A549 (cell line): ENCODE measurements around the gene LIN37. TPM values are rescaled to one million over a fixed set of nuclear protein-coding genes. Genes with fewer than 3 reads are reported as not detected.

Experiments used
- ATAC-seq, 2 experiments: fragments of 200-7000 bp in 1 of 2; fragments of >200 bp in 1 of 2; cut with Nextera tagmentation in 1 of 2; cut with Tn5 transposase in 1 of 2; 3 replicates each; pipeline versions ENCODE4 v1.8.0 to v1.9.1; 2018 to 2020; ENCODE audit warnings: mild to moderate bottlenecking in 1 of 2, moderate library complexity in 1 of 2
- CTCF ChIA-PET: fragments of 300-600 bp; sonication (Branson Sonifier 250); formaldehyde crosslinking; extraction: SDS; loops from one replicate; lab custom pipeline; 2021; ENCODE audit warnings: antibody characterized with exemption, inconsistent platforms; lab: Yijun Ruan, JAX
- POLR2A ChIA-PET: fragments of 350-600 bp; formaldehyde crosslinking; extraction: SDS; loops from one replicate; lab custom pipeline; 2021; ENCODE audit warnings: antibody characterized with exemption, inconsistent platforms; lab: Yijun Ruan, JAX
- DNase-seq, 2 experiments: peaks; one replicate each; pipeline versions ENCODE4 v3.0.0 to v3.0.0-alpha.2; 2011 to 2016; ENCODE audit warnings: low read depth in 1 of 2, low spot score in 1 of 2
- FAIRE-seq: peaks from 2 replicates; lab custom pipeline; 2011; peaks lifted over from hg19 to GRCh38; lab: Jason Lieb, UNC
- H3K27ac ChIP-seq, 2 experiments: fragments of >200 bp; sonication (Bioruptor Twin); formaldehyde crosslinking; 3 replicates each; pipeline ENCODE4 v1.5.1; 2016 to 2017
- H3K4me1 ChIP-seq: fragments of >200 bp; sonication (Bioruptor Twin); formaldehyde crosslinking; 3 replicates; pipeline ENCODE4 v1.6.1; 2016
- H3K4me2 ChIP-seq: fragments of >200 bp; sonication (Bioruptor Twin); formaldehyde crosslinking; 3 replicates; pipeline ENCODE4 v1.6.1; 2016
- H3K4me3 ChIP-seq: fragments of >200 bp; sonication (Bioruptor Twin); formaldehyde crosslinking; 3 replicates; pipeline ENCODE4 v1.5.1; 2016
- H3K9me3 ChIP-seq: fragments of >200 bp; sonication (Bioruptor Twin); formaldehyde crosslinking; 3 replicates; pipeline ENCODE4 v1.6.1; 2016
- CHD2 ChIP-seq: fragments of 150-350 bp; IDR thresholded peaks from 2 replicates; pipeline ENCODE4 v1.6.1; 2014; ENCODE audit warnings: low read length; ENCODE audit not compliant: partially characterized antibody
- CHD4 ChIP-seq: fragments of 200-600 bp; sonication (generic); IDR thresholded peaks from 2 replicates; pipeline ENCODE4 v1.6.1; 2016; ENCODE audit warnings: antibody characterized with exemption, mild to moderate bottlenecking, borderline replicate concordance
- EHF ChIP-seq: fragments of 250-450 bp; sonication (Bioruptor Pico); IDR thresholded peaks from 2 replicates; pipeline ENCODE4 v1.5.0; 2020; ENCODE audit warnings: mild to moderate bottlenecking
- EHMT2 ChIP-seq: fragments of 200-600 bp; sonication (generic); IDR thresholded peaks from 2 replicates; pipeline ENCODE4 v1.6.1; 2016; ENCODE audit warnings: antibody characterized with exemption, low read depth, mild to moderate bottlenecking, moderate library complexity
- EP300 ChIP-seq, 2 experiments: fragments of >200 bp; sonication (Bioruptor Twin); formaldehyde crosslinking; IDR thresholded peaks; 2 replicates in 1 of 2; 3 replicates in 1 of 2; pipeline ENCODE4 v1.6.1; 2016 to 2017
- FOSB ChIP-seq: fragments of 250-450 bp; sonication (Bioruptor Pico); IDR thresholded peaks from 2 replicates; pipeline ENCODE4 v1.5.0; 2020; ENCODE audit warnings: mild to moderate bottlenecking, moderate library complexity
- FOSL2 ChIP-seq, 2 experiments: fragments of 450-650 bp in 1 of 2; fragments of >200 bp in 1 of 2; sonication (Bioruptor Twin) in 1 of 2; formaldehyde crosslinking; IDR thresholded peaks; 2 replicates each; pipeline versions ENCODE4 v1.5.0 to v1.6.1; 2016 to 2020; ENCODE audit warnings: mild to moderate bottlenecking in 1 of 2, moderate library complexity in 1 of 2
- FOXS1 ChIP-seq: fragments of 250-450 bp; sonication (Bioruptor Pico); IDR thresholded peaks from 2 replicates; pipeline ENCODE4 v1.5.0; 2020; ENCODE audit warnings: mild to moderate bottlenecking, moderate library complexity
- HOXB13 ChIP-seq: fragments of 250-450 bp; sonication (Bioruptor Pico); IDR thresholded peaks from 2 replicates; pipeline ENCODE4 v1.5.0; 2020; ENCODE audit warnings: low read depth, mild to moderate bottlenecking, moderate library complexity
- HOXB5 ChIP-seq: fragments of 250-450 bp; sonication (Bioruptor Pico); IDR thresholded peaks from 2 replicates; pipeline ENCODE4 v1.5.0; 2020; ENCODE audit warnings: mild to moderate bottlenecking, moderate library complexity
- JUN ChIP-seq, 2 experiments: fragments of >200 bp; sonication (Bioruptor Twin); formaldehyde crosslinking; IDR thresholded peaks; 2 replicates in 1 of 2; 3 replicates in 1 of 2; pipeline ENCODE4 v1.6.1; 2016 to 2017
- KDM1A ChIP-seq: fragments of 200-600 bp; sonication (generic); IDR thresholded peaks from 2 replicates; pipeline ENCODE4 v1.6.1; 2016; ENCODE audit warnings: low read depth, mild to moderate bottlenecking
- MAFK ChIP-seq: fragments of 450-650 bp; IDR thresholded peaks from 2 replicates; pipeline ENCODE4 v1.6.1; 2014; ENCODE audit not compliant: partially characterized antibody
- MAZ ChIP-seq: fragments of 150-350 bp; IDR thresholded peaks from 2 replicates; pipeline ENCODE4 v1.6.1; 2014; ENCODE audit warnings: antibody characterized with exemption, low read depth, low read length, borderline replicate concordance
- NFE2L2 ChIP-seq: fragments of 150-350 bp; conservative IDR thresholded peaks from 2 replicates; pipeline ENCODE4 v1.6.1; 2014; ENCODE audit warnings: low read length
- NPAS2 ChIP-seq: fragments of 250-450 bp; sonication (Bioruptor Pico); IDR thresholded peaks from 2 replicates; pipeline ENCODE4 v1.8.0; 2022; ENCODE audit warnings: mild to moderate bottlenecking, moderate library complexity, borderline replicate concordance
- NR3C1 ChIP-seq: fragments of >200 bp; sonication (Bioruptor Twin); formaldehyde crosslinking; IDR thresholded peaks from 3 replicates; pipeline ENCODE4 v1.6.1; 2017
- POLR2A ChIP-seq: IDR thresholded peaks from 2 replicates; pipeline ENCODE4 v1.6.1; 2012; ENCODE audit warnings: mild to moderate bottlenecking, low read length
- POLR2AphosphoS2 ChIP-seq: conservative IDR thresholded peaks from 2 replicates; pipeline ENCODE4 v1.6.1; 2012; ENCODE audit warnings: low read length, improper control_type of control experiment, inconsistent platforms
- RAD21 ChIP-seq, 2 experiments: fragments of >200 bp in 1 of 2; sonication (Bioruptor Twin) in 1 of 2; formaldehyde crosslinking in 1 of 2; IDR thresholded peaks in 1 of 2; conservative IDR thresholded peaks in 1 of 2; 2 replicates in 1 of 2; 3 replicates in 1 of 2; pipeline ENCODE4 v1.6.1; 2012 to 2018; ENCODE audit warnings: inconsistent platforms in 1 of 2
- RFX5 ChIP-seq: fragments of 450-650 bp; IDR thresholded peaks from 2 replicates; pipeline ENCODE4 v1.7.1; 2014; ENCODE audit warnings: antibody characterized with exemption, mild to moderate bottlenecking, moderate library complexity
- SREBF2 ChIP-seq: fragments of 450-650 bp; IDR thresholded peaks from 2 replicates; pipeline ENCODE4 v1.6.1; 2014; ENCODE audit warnings: mild to moderate bottlenecking, moderate library complexity
- TFCP2L1 ChIP-seq: fragments of 250-450 bp; sonication (Bioruptor Pico); IDR thresholded peaks from 2 replicates; pipeline ENCODE4 v1.5.0; 2021; ENCODE audit warnings: mild to moderate bottlenecking
- TP53 ChIP-seq: fragments of 250-450 bp; sonication (Bioruptor Pico); IDR thresholded peaks from 2 replicates; pipeline ENCODE4 v1.5.0; 2021; ENCODE audit warnings: mild to moderate bottlenecking, moderate library complexity
- ZC3H11A ChIP-seq: fragments of 450-650 bp; IDR thresholded peaks from 2 replicates; pipeline ENCODE4 v1.6.1; 2014; ENCODE audit warnings: antibody characterized with exemption, mild to moderate bottlenecking
- ZFP36 ChIP-seq: fragments of 450-650 bp; IDR thresholded peaks from 2 replicates; pipeline ENCODE4 v1.6.1; 2014; ENCODE audit warnings: borderline replicate concordance; ENCODE audit not compliant: partially characterized antibody
- WGBS: methylation state at CpG from one replicate; pipeline ENCODE4 v1.1.6; 2017; ENCODE audit errors: missing lambda C conversion rate; 5-methylcytosine and 5-hydroxymethylcytosine counted together
- polyA plus RNA-seq, 4 experiments: library from polyadenylated mRNA; depleted of rRNA in 3 of 4; stranded (reverse); fragments of >200 nt; fragmentation: RNase III in 1 of 4; extraction: RNeasy Plus Mini Kit Qiagen cat#74134 plus additional on column Dnase treatment in 1 of 4; gene quantifications; 2 replicates in 3 of 4; 3 replicates in 1 of 4; pipeline ENCODE4 v1.2.3, GENCODE V29; 2011 to 2017
- TF ChIP-seq, protein P1 (sequence below): fragments of 450-650 bp; IDR thresholded peaks from 2 replicates; pipeline ENCODE4 v1.6.1; 2014; ENCODE audit warnings: antibody characterized with exemption
- TF ChIP-seq, protein P2 (sequence below): fragments of >200 bp; sonication (Bioruptor Twin); formaldehyde crosslinking; IDR thresholded peaks from 3 replicates; pipeline ENCODE4 v1.6.1; 2016
- TF ChIP-seq, protein P3 (sequence below): fragments of >200 bp; sonication (Bioruptor Twin); formaldehyde crosslinking; IDR thresholded peaks from 3 replicates; pipeline ENCODE4 v1.5.1; 2016
- TF ChIP-seq, protein P4 (sequence below): fragments of 150-350 bp; IDR thresholded peaks from 2 replicates; pipeline ENCODE4 v1.6.1; 2014; ENCODE audit warnings: low read depth, mild to moderate bottlenecking, low read length
- TF ChIP-seq, protein P5 (sequence below): IDR thresholded peaks from 2 replicates; pipeline ENCODE4 v1.6.1; 2012
- TF ChIP-seq, protein P6 (sequence below): fragments of >200 bp; sonication (Bioruptor Twin); formaldehyde crosslinking; IDR thresholded peaks from 2 replicates; pipeline ENCODE4 v1.6.1; 2016
- TF ChIP-seq, protein P7 (sequence below): fragments of 250-450 bp; sonication (Bioruptor Pico); IDR thresholded peaks from 2 replicates; pipeline ENCODE4 v1.5.0; 2021; ENCODE audit warnings: mild to moderate bottlenecking, moderate library complexity, borderline replicate concordance

The LIN37 gene
- polyA plus RNA-seq, 2 of the 4 experiments (the other 2 are of a cell fraction) = 8.1 to 23.1 TPM

DNA sequence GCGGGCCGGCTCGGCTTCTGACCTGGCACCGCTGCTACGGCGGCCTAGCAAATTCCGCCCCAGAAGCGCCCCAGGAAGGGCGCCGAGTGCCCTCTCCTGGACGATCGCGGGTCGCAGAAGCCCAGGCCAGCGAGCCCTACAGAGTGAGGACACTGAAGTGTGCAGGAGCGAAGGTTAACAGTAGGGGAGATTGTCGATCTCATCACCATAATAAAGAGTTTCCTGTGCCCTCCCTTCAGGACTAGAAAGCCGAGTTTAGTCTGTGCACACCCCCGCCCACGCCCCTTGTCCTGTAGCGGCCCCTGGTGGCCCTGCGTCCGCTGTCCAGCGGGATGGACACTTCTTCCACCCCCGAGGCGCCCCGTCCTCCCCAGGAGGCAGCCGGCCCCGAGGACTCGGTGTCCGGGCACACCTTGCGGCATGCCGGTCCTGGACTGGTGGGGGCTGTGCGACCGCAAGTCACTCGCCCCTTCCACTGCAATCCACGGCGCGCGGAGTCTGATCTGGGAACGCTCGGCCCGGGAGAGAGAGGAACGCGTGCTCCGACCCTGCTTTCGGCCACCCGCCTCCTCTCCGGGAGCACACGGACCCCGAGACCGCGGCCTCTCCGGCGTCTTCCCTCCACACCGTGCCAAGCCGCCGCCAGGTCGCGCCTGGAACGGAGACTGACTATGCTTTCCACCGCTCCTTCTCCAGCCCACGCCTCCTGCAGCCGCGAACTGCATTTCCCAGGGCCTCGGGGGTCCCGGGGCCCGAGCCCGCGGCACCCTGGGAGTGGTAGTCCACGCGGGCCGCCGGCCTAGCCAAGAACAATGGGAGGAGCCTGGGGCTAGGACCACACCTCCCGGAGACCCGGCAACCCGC lies 31.3 kb upstream of the LIN37 start:
- POLR2A ChIA-PET = no interaction called here
- DNase-seq (peak; percentile 95 to 99), FAIRE-seq (peak; percentile 96)
- TF ChIP-seq, protein P1, sequence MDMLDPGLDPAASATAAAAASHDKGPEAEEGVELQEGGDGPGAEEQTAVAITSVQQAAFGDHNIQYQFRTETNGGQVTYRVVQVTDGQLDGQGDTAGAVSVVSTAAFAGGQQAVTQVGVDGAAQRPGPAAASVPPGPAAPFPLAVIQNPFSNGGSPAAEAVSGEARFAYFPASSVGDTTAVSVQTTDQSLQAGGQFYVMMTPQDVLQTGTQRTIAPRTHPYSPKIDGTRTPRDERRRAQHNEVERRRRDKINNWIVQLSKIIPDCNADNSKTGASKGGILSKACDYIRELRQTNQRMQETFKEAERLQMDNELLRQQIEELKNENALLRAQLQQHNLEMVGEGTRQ = no peak
- TF ChIP-seq KDM1A (no peak), NPAS2 (CRISPR knock-in tag) (no peak), MAFK (no peak), RFX5 (no peak; the same call in 1 of the 2 replicates), CHD2 (no peak), CHD4 (no peak), POLR2AphosphoS2 (no peak), FOXS1 (CRISPR knock-in tag) (no peak), SREBF2 (no peak), RAD21 (conservative IDR thresholded peaks at IDR 0.05 in 1 of 2, IDR thresholded peaks at IDR 0.05 in 1 of 2) (peak; percentile 89 to 99), EHMT2 (no peak), FOSB (no peak), HOXB5 (no peak), ZFP36 (no peak), HOXB13 (CRISPR knock-in tag) (0 out of 2 replicates have a peak, but pooled peaks have one; percentile 30), EP300 (IDR thresholded peaks at IDR 0.05) (no peak), FOSL2 (IDR thresholded peaks at IDR 0.05) (no peak), FOSL2 (CRISPR knock-in tag; IDR thresholded peaks at IDR 0.05) (no peak), EHF (no peak), MAZ (peak; percentile 87), ZC3H11A (no peak), NFE2L2 (no peak), POLR2A (peak; percentile 74), NR3C1 (no peak), TFCP2L1 (CRISPR knock-in tag) (0 out of 2 replicates have a peak, but pooled peaks have one; percentile 70), JUN (IDR thresholded peaks at IDR 0.05) (peak in 1 of 2 experiments; percentile 53; a peak in 3 of 5 replicates), TP53 (CRISPR knock-in tag) (peak; percentile 47)
- TF ChIP-seq, protein P2, sequence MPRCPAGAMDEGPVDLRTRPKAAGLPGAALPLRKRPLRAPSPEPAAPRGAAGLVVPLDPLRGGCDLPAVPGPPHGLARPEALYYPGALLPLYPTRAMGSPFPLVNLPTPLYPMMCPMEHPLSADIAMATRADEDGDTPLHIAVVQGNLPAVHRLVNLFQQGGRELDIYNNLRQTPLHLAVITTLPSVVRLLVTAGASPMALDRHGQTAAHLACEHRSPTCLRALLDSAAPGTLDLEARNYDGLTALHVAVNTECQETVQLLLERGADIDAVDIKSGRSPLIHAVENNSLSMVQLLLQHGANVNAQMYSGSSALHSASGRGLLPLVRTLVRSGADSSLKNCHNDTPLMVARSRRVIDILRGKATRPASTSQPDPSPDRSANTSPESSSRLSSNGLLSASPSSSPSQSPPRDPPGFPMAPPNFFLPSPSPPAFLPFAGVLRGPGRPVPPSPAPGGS = no peak; the same call in 2 of the 3 replicates
- TF ChIP-seq, protein P3, sequence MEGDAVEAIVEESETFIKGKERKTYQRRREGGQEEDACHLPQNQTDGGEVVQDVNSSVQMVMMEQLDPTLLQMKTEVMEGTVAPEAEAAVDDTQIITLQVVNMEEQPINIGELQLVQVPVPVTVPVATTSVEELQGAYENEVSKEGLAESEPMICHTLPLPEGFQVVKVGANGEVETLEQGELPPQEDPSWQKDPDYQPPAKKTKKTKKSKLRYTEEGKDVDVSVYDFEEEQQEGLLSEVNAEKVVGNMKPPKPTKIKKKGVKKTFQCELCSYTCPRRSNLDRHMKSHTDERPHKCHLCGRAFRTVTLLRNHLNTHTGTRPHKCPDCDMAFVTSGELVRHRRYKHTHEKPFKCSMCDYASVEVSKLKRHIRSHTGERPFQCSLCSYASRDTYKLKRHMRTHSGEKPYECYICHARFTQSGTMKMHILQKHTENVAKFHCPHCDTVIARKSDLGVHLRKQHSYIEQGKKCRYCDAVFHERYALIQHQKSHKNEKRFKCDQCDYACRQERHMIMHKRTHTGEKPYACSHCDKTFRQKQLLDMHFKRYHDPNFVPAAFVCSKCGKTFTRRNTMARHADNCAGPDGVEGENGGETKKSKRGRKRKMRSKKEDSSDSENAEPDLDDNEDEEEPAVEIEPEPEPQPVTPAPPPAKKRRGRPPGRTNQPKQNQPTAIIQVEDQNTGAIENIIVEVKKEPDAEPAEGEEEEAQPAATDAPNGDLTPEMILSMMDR = peak; percentile 100
- TF ChIP-seq, protein P4, sequence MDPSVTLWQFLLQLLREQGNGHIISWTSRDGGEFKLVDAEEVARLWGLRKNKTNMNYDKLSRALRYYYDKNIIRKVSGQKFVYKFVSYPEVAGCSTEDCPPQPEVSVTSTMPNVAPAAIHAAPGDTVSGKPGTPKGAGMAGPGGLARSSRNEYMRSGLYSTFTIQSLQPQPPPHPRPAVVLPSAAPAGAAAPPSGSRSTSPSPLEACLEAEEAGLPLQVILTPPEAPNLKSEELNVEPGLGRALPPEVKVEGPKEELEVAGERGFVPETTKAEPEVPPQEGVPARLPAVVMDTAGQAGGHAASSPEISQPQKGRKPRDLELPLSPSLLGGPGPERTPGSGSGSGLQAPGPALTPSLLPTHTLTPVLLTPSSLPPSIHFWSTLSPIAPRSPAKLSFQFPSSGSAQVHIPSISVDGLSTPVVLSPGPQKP = no peak
- TF ChIP-seq, protein P5, sequence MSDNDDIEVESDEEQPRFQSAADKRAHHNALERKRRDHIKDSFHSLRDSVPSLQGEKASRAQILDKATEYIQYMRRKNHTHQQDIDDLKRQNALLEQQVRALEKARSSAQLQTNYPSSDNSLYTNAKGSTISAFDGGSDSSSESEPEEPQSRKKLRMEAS = peak; percentile 92
- TF ChIP-seq, protein P6, sequence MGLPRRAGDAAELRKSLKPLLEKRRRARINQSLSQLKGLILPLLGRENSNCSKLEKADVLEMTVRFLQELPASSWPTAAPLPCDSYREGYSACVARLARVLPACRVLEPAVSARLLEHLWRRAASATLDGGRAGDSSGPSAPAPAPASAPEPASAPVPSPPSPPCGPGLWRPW = no peak
- TF ChIP-seq, protein P7, sequence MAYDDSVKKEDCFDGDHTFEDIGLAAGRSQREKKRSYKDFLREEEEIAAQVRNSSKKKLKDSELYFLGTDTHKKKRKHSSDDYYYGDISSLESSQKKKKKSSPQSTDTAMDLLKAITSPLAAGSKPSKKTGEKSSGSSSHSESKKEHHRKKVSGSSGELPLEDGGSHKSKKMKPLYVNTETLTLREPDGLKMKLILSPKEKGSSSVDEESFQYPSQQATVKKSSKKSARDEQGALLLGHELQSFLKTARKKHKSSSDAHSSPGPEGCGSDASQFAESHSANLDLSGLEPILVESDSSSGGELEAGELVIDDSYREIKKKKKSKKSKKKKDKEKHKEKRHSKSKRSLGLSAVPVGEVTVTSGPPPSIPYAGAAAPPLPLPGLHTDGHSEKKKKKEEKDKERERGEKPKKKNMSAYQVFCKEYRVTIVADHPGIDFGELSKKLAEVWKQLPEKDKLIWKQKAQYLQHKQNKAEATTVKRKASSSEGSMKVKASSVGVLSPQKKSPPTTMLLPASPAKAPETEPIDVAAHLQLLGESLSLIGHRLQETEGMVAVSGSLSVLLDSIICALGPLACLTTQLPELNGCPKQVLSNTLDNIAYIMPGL (CRISPR knock-in tag) = peak; percentile 82; the same call in 1 of the 2 replicates

More for the DNA sequence above, 31.3 kb upstream of the LIN37 start:
- ATAC-seq = peak; percentile 74 to 91
- peaks cover 20% of the 10 kb centered on the region for H3K4me1 ChIP-seq
- peak overlapping the region; percentile 87 for H3K4me3 ChIP-seq
- peak overlapping the region; percentile 89 for H3K4me2 ChIP-seq
- 1% methylated on average over 62 of the region's 77 CpGs for WGBS
- H3K27ac ChIP-seq = peak overlapping the region; percentile 91 to 98
- CTCF ChIA-PET = interaction anchor here (1.0 to 6.6 kb wide), 8 partner anchors 10 to 168 kb away, joined by 5 to 161 read pairs (median 22); partner anchors contain the start of gene ZBTB32
- no peaks in the 10 kb centered on the region for H3K9me3 ChIP-seq
